HepG2 (cell line): Measurements from ENCODE around the gene TNNI2. TPM values are rescaled to one million over a fixed set of nuclear protein-coding genes. Genes with fewer than 3 reads are reported as not detected.

ENCODE experiments used
- DNMT1 ChIP-seq: sonication (generic); formaldehyde crosslinking; IDR thresholded peaks from 2 replicates; pipeline ENCODE4 v1.5.1; 2020; ENCODE audit warnings: mild to moderate bottlenecking, missing genetic modification reagents
- HNRNPLL ChIP-seq: fragments of 200-400 bp; formaldehyde crosslinking; IDR thresholded peaks from 2 replicates; pipeline ENCODE4 v1.6.1; 2017; ENCODE audit warnings: mild to moderate bottlenecking, low read depth, low read length; ENCODE audit not compliant: poor library complexity, severe bottlenecking
- MED1 ChIP-seq: sonication (generic); formaldehyde crosslinking; IDR thresholded peaks from 2 replicates; pipeline ENCODE4 v1.4.0; 2020; ENCODE audit warnings: missing genetic modification reagents
- MEF2D ChIP-seq: sonication (generic); formaldehyde crosslinking; IDR thresholded peaks from 2 replicates; pipeline ENCODE4 v1.5.1; 2020; ENCODE audit warnings: mild to moderate bottlenecking, missing genetic modification reagents
- MIXL1 ChIP-seq: IDR thresholded peaks from 2 replicates; pipeline ENCODE4 v1.6.1; 2016
- MTA3 ChIP-seq: sonication (generic); formaldehyde crosslinking; IDR thresholded peaks from 2 replicates; pipeline ENCODE4 v1.4.0; 2020; ENCODE audit warnings: missing genetic modification reagents
- MXD4 ChIP-seq: IDR thresholded peaks from 2 replicates; pipeline ENCODE4 v1.6.1; 2016; ENCODE audit warnings: mild to moderate bottlenecking, missing biosample characterization, missing genetic modification reagents
- PAF1 ChIP-seq: IDR thresholded peaks from 2 replicates; pipeline ENCODE4 v1.6.1; 2016; ENCODE audit warnings: missing genetic modification reagents, missing compliant biosample characterization
- RFX1 ChIP-seq: fragments of 450-650 bp; IDR thresholded peaks from 2 replicates; pipeline ENCODE4 v1.6.1; 2017
- SP1 ChIP-seq, 2 experiments: fragments of 450-650 bp in 1 of 2; sonication (generic) in 1 of 2; formaldehyde crosslinking in 1 of 2; IDR thresholded peaks; 2 replicates each; pipeline versions ENCODE4 v1.4.0 to v1.6.1; 2016 to 2020; ENCODE audit warnings: missing genetic modification reagents in 1 of 2
- TBL1XR1 ChIP-seq: fragments of 150-350 bp; IDR thresholded peaks from 2 replicates; pipeline ENCODE4 v1.6.1; 2014; ENCODE audit warnings: borderline replicate concordance, low read length; ENCODE audit not compliant: partially characterized antibody
- ZEB1 ChIP-seq: IDR thresholded peaks from 2 replicates; pipeline ENCODE4 v1.6.1; 2012; ENCODE audit warnings: mild to moderate bottlenecking, low read depth, inconsistent platforms; ENCODE audit not compliant: insufficient replicate concordance
- ZNF317 ChIP-seq: sonication (generic); formaldehyde crosslinking; IDR thresholded peaks from 2 replicates; pipeline ENCODE4 v1.5.0; 2020; ENCODE audit warnings: mild to moderate bottlenecking, missing genetic modification reagents
- polyA plus RNA-seq, 8 experiments: library from polyadenylated mRNA; depleted of rRNA in 3 of 8; stranded (reverse) in 7 of 8; unstranded in 1 of 8; fragments of >200 nt; fragmentation: Illumina TruSeq in 4 of 8; extraction: Trizol in 4 of 8; gene quantifications; 2 replicates each; pipeline versions ENCODE4 v1.2.1 to v1.2.3, GENCODE V29; 2011 to 2016; ENCODE audit warnings: low read depth in 4 of 8, missing spikeins in 1 of 8, mixed read lengths in 1 of 8; ENCODE audit not compliant: insufficient read depth in 1 of 8
- total RNA-seq, 5 experiments: library from RNA; depleted of rRNA; stranded (reverse); fragments of >200 nt; fragmentation: Illumina TruSeq; extraction: Trizol; gene quantifications; 2 replicates each; pipeline ENCODE4 v1.2.3, GENCODE V29; 2016; ENCODE audit warnings: low read depth in 1 of 5
- TF ChIP-seq, protein P1 (sequence below): sonication (generic); formaldehyde crosslinking; IDR thresholded peaks from 2 replicates; pipeline ENCODE4 v1.9.0; 2021; ENCODE audit warnings: missing genetic modification reagents, borderline replicate concordance
- TF ChIP-seq, protein P2 (sequence below): sonication (generic); formaldehyde crosslinking; IDR thresholded peaks from 2 replicates; pipeline ENCODE4 v1.4.0; 2020; ENCODE audit warnings: mild to moderate bottlenecking, missing genetic modification reagents
- TF ChIP-seq, protein P3 (sequence below): sonication (generic); formaldehyde crosslinking; IDR thresholded peaks from 2 replicates; pipeline ENCODE4 v1.5.1; 2020; ENCODE audit warnings: mild to moderate bottlenecking, missing genetic modification reagents, moderate library complexity
- TF ChIP-seq, protein P4 (sequence below): sonication (generic); formaldehyde crosslinking; IDR thresholded peaks from 2 replicates; pipeline ENCODE4 v1.4.0; 2020; ENCODE audit warnings: low read depth, mild to moderate bottlenecking, missing genetic modification reagents
- TF ChIP-seq, protein P5 (sequence below): sonication (generic); formaldehyde crosslinking; IDR thresholded peaks from 2 replicates; pipeline ENCODE4 v1.5.1; 2020; ENCODE audit warnings: missing genetic modification reagents, mild to moderate bottlenecking, borderline replicate concordance
- TF ChIP-seq, protein P6 (sequence below): sonication (generic); formaldehyde crosslinking; IDR thresholded peaks from 2 replicates; pipeline ENCODE4 v1.5.0; 2020; ENCODE audit warnings: missing genetic modification reagents
- TF ChIP-seq, protein P7 (sequence below): sonication (generic); formaldehyde crosslinking; IDR thresholded peaks from 2 replicates; pipeline ENCODE4 v1.5.0; 2020; ENCODE audit warnings: mild to moderate bottlenecking, missing genetic modification reagents, moderate library complexity

The TNNI2 gene
- total and polyA plus RNA-seq, 2 of the 13 experiments (the other 11 are each of a cell fraction or from before 2014, with no cell fraction given), result 7.2 to 12.0 TPM

DNA sequence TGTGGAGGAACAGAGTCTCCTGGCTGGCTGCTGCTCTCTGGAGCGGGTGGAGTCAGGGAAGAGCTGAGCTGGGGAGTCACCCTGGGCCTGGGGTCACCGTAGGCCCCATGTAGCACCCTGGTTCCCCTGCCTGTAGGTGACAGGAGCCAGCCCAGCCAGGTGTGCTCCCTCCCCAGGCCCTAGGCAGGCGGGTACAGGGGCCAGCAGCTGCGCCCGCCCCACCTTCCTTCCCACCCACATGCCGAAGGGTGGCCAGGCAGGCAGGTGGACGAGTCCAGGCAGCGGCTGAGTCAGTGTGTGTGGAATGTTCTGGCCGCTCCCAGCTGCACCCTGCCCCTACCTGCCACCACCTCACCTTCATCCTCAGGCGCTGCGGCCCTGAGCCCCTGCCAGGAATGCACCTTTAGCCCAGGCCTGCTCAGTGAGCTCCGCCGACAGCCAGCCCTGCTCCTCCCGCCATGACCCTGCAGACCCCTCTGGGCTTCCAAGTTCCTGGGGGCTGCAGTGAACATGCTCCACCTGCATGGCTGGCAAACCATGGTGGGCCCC is 4.6 kb upstream of the TNNI2 start (continued):
- no peak for TF ChIP-seq MEF2D (CRISPR knock-in tag)
- peak; percentile 63; the same call in 1 of the 2 replicates for TF ChIP-seq MED1 (CRISPR knock-in tag)
- TF ChIP-seq RFX1, result no peak
- TF ChIP-seq, protein P1, sequence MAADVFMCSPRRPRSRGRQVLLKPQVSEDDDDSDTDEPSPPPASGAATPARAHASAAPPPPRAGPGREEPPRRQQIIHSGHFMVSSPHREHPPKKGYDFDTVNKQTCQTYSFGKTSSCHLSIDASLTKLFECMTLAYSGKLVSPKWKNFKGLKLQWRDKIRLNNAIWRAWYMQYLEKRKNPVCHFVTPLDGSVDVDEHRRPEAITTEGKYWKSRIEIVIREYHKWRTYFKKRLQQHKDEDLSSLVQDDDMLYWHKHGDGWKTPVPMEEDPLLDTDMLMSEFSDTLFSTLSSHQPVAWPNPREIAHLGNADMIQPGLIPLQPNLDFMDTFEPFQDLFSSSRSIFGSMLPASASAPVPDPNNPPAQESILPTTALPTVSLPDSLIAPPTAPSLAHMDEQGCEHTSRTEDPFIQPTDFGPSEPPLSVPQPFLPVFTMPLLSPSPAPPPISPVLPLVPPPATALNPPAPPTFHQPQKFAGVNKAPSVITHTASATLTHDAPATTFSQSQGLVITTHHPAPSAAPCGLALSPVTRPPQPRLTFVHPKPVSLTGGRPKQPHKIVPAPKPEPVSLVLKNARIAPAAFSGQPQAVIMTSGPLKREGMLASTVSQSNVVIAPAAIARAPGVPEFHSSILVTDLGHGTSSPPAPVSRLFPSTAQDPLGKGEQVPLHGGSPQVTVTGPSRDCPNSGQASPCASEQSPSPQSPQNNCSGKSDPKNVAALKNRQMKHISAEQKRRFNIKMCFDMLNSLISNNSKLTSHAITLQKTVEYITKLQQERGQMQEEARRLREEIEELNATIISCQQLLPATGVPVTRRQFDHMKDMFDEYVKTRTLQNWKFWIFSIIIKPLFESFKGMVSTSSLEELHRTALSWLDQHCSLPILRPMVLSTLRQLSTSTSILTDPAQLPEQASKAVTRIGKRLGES, result no peak
- TF ChIP-seq, protein P2, sequence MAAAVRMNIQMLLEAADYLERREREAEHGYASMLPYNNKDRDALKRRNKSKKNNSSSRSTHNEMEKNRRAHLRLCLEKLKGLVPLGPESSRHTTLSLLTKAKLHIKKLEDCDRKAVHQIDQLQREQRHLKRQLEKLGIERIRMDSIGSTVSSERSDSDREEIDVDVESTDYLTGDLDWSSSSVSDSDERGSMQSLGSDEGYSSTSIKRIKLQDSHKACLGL, result 0 out of 2 replicates have a peak, but pooled peaks have one; percentile 32
- TF ChIP-seq, protein P3, sequence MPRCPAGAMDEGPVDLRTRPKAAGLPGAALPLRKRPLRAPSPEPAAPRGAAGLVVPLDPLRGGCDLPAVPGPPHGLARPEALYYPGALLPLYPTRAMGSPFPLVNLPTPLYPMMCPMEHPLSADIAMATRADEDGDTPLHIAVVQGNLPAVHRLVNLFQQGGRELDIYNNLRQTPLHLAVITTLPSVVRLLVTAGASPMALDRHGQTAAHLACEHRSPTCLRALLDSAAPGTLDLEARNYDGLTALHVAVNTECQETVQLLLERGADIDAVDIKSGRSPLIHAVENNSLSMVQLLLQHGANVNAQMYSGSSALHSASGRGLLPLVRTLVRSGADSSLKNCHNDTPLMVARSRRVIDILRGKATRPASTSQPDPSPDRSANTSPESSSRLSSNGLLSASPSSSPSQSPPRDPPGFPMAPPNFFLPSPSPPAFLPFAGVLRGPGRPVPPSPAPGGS (CRISPR knock-in tag), result no peak
- TF ChIP-seq, protein P4, sequence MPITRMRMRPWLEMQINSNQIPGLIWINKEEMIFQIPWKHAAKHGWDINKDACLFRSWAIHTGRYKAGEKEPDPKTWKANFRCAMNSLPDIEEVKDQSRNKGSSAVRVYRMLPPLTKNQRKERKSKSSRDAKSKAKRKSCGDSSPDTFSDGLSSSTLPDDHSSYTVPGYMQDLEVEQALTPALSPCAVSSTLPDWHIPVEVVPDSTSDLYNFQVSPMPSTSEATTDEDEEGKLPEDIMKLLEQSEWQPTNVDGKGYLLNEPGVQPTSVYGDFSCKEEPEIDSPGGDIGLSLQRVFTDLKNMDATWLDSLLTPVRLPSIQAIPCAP (CRISPR knock-in tag), result no peak
- TF ChIP-seq MIXL1, result no peak
- TF ChIP-seq TBL1XR1, result no peak
- TF ChIP-seq MXD4 (CRISPR knock-in tag), result no peak
- TF ChIP-seq HNRNPLL, result no peak
- TF ChIP-seq, protein P5, sequence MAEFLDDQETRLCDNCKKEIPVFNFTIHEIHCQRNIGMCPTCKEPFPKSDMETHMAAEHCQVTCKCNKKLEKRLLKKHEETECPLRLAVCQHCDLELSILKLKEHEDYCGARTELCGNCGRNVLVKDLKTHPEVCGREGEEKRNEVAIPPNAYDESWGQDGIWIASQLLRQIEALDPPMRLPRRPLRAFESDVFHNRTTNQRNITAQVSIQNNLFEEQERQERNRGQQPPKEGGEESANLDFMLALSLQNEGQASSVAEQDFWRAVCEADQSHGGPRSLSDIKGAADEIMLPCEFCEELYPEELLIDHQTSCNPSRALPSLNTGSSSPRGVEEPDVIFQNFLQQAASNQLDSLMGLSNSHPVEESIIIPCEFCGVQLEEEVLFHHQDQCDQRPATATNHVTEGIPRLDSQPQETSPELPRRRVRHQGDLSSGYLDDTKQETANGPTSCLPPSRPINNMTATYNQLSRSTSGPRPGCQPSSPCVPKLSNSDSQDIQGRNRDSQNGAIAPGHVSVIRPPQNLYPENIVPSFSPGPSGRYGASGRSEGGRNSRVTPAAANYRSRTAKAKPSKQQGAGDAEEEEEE, result no peak
- TF ChIP-seq, protein P6, sequence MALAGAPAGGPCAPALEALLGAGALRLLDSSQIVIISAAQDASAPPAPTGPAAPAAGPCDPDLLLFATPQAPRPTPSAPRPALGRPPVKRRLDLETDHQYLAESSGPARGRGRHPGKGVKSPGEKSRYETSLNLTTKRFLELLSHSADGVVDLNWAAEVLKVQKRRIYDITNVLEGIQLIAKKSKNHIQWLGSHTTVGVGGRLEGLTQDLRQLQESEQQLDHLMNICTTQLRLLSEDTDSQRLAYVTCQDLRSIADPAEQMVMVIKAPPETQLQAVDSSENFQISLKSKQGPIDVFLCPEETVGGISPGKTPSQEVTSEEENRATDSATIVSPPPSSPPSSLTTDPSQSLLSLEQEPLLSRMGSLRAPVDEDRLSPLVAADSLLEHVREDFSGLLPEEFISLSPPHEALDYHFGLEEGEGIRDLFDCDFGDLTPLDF (CRISPR knock-in tag), result no peak
- no peak for TF ChIP-seq PAF1 (CRISPR knock-in tag)
- TF ChIP-seq, protein P7, sequence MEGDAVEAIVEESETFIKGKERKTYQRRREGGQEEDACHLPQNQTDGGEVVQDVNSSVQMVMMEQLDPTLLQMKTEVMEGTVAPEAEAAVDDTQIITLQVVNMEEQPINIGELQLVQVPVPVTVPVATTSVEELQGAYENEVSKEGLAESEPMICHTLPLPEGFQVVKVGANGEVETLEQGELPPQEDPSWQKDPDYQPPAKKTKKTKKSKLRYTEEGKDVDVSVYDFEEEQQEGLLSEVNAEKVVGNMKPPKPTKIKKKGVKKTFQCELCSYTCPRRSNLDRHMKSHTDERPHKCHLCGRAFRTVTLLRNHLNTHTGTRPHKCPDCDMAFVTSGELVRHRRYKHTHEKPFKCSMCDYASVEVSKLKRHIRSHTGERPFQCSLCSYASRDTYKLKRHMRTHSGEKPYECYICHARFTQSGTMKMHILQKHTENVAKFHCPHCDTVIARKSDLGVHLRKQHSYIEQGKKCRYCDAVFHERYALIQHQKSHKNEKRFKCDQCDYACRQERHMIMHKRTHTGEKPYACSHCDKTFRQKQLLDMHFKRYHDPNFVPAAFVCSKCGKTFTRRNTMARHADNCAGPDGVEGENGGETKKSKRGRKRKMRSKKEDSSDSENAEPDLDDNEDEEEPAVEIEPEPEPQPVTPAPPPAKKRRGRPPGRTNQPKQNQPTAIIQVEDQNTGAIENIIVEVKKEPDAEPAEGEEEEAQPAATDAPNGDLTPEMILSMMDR (CRISPR knock-in tag), result peak; percentile 22; the same call in 1 of the 2 replicates
- TF ChIP-seq ZNF317 (CRISPR knock-in tag), result no peak
- peak; percentile 97 for TF ChIP-seq ZEB1
- no peak for TF ChIP-seq MTA3 (CRISPR knock-in tag)
- no peak for TF ChIP-seq SP1 (IDR thresholded peaks at IDR 0.05)
- TF ChIP-seq SP1 (CRISPR knock-in tag; IDR thresholded peaks at IDR 0.05), result no peak
- peak; percentile 8; the same call in 1 of the 2 replicates for TF ChIP-seq DNMT1
